GM21619 (cell line): ENCODE measurements around the gene KRTAP1-5.
"Not testable (repeated sequence)": the region's sequence is repeated elsewhere in the genome, so short reads cannot be mapped to it uniquely, and the experiment has no call there.

ENCODE experiments used
- ATAC-seq: cut with Tn5 transposase; IDR thresholded peaks from one replicate; pipeline ENCODE4 v1.9.1; 2021; ENCODE audit not compliant: unreplicated experiment

The KRTAP1-5 gene

GRCh38 chr17:41049110-41049509 lies 22.1 kb upstream of the KRTAP1-5 start:
- ATAC-seq, result no peak

GRCh38 chr17:41048441-41048840 lies 21.4 kb upstream of the KRTAP1-5 start:
- ATAC-seq, result no peak

DNA sequence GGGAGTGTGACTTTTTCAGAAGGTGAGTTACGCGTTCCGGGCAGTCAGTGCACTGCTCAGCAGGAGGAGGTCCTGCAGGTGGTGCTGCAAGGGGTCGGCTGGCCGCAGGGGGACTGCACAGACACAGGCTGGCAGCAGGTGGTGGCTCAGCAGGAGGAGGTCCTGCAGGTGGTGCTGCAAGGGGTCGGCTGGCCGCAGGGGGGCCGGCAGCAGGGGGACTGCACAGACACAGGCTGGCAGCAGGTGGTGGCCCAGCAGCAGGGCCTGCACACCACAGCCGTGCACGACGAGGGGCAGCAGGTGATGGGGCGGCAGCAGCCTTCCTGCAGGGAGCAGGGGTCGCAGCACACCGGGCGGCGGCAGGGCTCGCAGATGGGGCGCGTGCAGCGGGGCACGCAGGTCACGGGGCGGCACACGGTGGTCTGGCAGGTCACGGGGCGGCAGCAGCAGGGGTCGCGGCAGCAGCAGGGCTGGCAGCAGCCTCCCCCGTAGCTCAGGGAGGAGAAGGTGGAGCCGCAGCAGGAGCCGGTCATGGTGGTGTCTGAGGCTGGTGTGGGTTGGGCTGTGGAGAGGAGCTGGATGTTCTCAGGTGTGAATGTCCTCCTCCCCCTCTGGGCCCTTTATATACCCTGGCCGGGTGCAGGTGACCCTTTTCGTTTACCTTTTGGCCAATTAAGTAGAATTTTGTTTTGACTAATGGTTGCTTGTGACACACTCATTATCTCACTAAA lies 19.9 kb upstream of the KRTAP1-5 start, which contains the start of gene KRTAP2-1:
Gene KRTAP2-1, minus strand, starts transcription at position 582 of the 731 bp plus-strand sequence. Its CDS starts 49 bp downstream, at position 533.
- ATAC-seq, result not testable (repeated sequence)

GRCh38 chr17:41042953-41043352 lies 15.9 kb upstream of the KRTAP1-5 start:
- ATAC-seq, result no peak

- ATAC-seq, result not testable (repeated sequence)
Measured at GRCh38 chr17:41040783-41041571, 14.0 kb upstream of the KRTAP1-5 start, which contains the start of gene KRTAP1-1. TSS of gene KRTAP1-1 (minus strand) at chr17:41041450. CDS start at chr17:41041397, 53 bp downstream.

DNA sequence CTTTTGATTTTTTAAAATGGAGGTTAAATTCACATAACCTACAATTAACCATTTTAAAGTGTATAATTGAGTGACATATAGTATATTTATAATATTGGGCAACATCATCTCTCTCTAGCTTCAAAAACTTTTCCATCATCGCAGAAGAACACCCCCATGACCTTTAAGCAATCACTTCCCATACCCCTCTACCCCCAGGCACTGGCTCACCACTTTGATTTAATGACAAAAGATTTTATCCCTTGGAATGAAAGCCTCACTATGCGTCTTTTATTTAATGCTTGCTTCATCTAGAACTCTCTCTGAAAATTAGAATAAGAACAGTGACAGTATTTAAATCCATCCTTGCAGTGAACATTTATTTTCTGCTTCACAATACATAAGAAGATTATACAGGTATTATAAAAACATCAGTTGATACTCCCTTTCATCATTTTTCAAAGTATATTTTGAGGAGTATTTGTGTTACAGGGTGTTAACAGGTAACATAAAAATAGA lies 10.9 kb upstream of the KRTAP1-5 start:
- ATAC-seq, result no peak

DNA sequence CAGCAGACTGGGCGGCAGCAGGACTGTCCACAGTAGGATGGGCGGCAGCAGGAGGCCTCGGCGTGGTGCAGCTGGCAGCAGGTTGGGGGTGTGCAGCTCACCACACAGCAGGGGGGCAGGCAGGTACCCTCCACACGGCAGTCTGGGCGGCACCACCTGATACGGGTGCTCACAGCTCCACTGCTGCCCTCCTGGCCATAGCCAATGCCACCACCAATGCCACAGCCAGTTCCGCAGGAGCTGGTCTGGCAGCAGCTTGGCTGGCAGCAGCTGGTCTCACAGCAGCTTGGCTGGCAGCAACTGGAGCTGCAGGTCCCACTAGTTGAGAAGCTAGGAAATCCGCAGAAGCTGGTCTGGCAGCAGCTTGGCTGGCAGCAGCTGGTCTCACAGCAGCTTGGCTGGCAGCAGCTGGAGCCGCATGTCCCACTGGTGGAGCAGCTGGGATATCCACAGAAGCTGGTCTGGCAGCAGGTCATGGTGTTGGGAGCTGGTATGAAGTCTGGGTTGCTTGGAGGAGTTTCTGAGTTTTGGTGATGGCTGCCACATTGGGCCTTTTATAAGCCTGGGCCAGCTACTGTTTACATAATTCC lies 7.4 kb upstream of the KRTAP1-5 start, which contains the start of gene KRTAP1-3:
Gene KRTAP1-3, minus strand, starts transcription at position 529 of the 590 bp plus-strand sequence. Its CDS starts 53 bp downstream, at position 476.
- ATAC-seq, result not testable (repeated sequence)

GRCh38 chr17:41029633-41030245 lies 2.7 kb upstream of the KRTAP1-5 start, which contains the start of gene KRTAP1-4:
TSS of gene KRTAP1-4 (minus strand) at chr17:41030195. CDS start at chr17:41030078, 117 bp downstream.
- no peak for ATAC-seq

DNA sequence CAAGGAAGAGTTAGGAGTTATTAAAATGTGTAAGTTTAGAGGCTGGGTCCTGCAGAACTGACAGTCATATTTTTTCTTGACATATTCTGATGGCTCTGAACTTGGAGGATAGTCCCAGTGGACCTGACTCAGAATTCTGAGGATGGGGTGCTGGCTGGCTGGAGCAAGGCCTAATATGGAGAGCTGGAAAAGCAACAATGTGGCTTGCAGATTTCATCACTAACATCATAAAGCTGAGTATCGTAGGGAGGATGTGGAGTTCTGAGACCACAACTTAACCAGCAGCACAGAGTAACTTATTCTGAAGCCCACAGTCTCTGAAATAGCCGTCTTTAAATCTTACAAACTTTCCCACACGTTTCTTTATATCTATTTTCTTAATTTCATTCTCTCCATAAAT lies 2.3 kb downstream of the KRTAP1-5 start:
- ATAC-seq, result no peak

DNA sequence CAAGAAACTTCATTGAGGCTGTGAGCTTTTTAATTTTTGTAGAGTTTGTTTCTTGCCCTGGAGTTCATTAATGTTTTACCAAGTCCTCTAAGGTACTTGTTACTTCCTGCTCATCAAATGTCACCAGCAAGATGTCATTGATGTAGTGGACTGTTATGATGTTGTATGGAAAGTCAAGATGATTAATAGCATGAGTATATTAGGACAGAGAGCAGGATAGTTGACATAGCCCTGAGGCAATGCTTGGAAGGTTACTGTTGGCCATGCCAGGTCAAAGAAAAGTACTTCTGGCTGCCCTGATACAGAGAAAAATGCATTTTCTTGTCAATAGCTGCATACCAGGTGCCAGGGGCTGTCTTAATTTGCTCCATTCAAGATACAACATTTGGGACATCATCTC lies 6.7 kb downstream of the KRTAP1-5 start:
- ATAC-seq, result no peak

DNA sequence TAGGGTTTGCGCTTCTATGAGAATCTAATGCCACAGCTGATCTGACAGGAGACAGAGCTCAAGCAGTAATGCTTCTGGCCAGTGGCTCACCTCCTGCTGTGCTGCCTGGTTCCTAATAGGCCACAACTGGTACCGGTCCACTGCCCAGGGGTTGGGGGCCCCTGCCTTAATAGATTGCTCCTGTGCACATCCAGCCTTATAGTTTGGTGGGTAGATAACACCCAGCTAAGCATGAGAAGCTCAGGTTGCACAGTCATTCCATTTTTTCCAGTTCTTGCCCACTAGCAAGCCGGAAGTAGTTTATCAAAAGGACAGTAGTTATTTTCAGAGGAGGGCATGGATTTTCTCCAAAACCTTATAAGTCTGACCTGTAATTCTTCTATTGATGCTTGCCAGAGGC lies 7.6 kb downstream of the KRTAP1-5 start:
- ATAC-seq, result no peak

DNA sequence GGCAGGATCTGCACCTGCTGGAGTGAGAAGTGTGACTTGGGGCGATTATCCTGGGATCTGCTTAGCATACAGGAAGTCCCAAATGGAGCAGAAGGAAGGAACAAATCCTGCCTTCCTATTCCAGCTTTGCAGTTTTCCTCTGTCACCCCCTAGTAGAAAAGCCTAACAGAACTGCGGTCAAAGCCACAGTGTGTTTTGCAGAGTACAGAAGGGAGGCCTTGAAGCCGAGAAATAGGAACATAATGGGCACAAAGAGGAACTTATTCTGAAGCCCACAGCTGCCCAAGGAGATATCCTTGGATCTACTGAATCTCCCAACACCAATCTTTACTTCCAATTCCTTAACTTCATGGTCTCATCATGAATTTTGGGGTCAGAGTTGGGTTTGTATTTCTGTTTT lies 8.5 kb downstream of the KRTAP1-5 start:
- no peak for ATAC-seq

DNA sequence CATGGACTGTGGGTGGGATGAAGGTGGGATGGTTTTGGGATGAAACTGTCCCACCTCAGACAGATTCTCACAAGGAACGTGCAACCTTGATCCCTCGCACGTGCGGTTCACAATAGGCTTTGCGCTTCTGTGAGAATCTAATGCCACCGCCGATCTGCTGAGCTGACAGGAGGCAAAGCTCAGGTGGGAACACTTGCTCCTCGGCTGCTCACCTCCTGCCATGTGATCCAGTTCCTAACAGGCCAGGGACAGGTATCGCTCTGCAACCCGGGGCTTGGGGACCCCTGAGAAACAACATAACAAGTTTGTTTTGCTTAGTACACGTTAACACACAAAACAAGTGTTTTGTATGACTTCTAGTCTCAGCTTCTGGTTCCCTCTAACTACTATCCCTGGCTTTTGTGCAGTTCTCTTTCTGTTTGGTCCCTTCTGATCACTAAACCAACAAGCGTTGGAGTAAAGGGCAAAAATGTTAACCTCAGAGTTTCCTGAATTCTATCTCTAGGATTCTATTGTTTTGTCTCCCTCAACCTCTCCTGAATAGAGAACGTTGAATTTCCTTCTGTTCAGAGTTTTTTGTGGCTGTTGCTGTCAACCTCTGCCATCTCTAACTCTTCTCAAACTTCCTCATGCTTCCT lies 10.3 kb downstream of the KRTAP1-5 start:
- ATAC-seq, result no peak

GRCh38 chr17:41015454-41015853 lies 11.6 kb downstream of the KRTAP1-5 start:
- ATAC-seq, result no peak

- no peak for ATAC-seq
Measured at GRCh38 chr17:41013606-41014005, 13.4 kb downstream of the KRTAP1-5 start.

DNA sequence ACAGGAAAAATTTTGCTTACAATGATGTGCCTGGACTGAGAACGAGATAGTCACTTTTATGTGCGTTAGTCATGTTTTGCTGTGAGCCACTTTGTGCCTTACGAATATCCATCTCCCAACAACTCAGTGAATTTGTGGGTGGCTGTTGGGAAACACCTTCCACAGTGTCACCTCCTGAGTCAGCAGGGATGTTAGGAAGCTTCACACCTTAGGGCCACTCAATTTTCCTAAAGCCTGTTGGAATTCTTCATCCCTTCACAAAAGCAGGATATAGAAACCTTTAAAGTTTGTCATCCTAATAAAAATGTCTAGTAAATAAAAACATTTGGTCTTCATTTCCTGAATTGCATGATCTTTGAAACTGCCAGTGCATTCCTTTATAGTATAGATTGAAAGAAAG lies 13.8 kb downstream of the KRTAP1-5 start:
- no peak for ATAC-seq

- no peak for ATAC-seq
Measured at GRCh38 chr17:41012326-41013120, 14.5 kb downstream of the KRTAP1-5 start.

DNA sequence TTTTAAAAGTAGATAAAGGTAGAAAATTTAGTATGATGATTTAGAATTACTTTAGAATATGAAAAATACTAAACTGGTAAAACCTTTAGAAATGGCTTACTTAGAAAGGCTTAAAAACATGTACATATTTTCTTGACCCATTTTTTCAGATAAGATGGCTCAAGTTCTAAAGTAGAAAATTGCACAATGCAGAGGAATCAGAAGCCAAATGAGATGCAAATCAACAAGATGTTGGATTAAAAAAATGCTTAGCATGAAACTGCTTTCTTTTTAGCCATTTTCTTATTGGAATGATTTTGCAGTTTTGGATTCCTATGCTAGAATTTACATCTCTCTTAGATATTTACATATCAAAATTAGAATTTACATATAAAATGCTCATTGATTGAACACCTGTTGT lies 16.6 kb downstream of the KRTAP1-5 start:
- ATAC-seq, result no peak

DNA sequence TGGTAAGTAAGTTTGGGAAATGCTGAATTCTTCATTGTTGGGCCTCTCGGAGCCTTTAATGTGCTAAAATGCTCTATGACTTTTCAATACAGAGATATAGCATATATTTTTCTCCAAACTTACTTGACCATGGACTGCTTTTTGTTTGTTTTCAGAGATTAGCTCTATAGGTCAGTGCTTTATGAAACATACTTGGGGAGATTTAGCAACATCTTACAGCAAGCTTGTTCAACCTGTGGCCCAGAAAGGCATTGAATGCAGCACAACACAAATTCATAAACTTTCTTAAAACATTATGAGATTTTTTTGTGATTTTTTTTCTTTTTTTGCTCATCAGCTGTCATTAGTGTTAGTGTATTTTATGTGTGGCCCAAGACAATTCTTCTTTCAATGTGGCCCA lies 17.1 kb downstream of the KRTAP1-5 start:
- no peak for ATAC-seq
